CD4-positive, alpha-beta T cell (primary cell): ENCODE measurements around the gene ACP4. TPM values are rescaled to one million over a fixed set of nuclear protein-coding genes. Genes with fewer than 3 reads are reported as not detected.
"Not testable (repeated sequence)": the region's sequence is repeated elsewhere in the genome, so short reads cannot be mapped to it uniquely, and the experiment has no call there.

Source experiments
- ATAC-seq: fragments of 200-7000 bp; cut with Tn5 transposase; one replicate; pipeline ENCODE4 v1.10.0; 2022; ENCODE audit warnings: mild to moderate bottlenecking; ENCODE audit not compliant: poor library complexity
- CTCF ChIA-PET: fragments of 350-600 bp; sonication (Branson Sonifier 250); formaldehyde crosslinking; loops from one replicate; lab custom pipeline; 2021; ENCODE audit warnings: antibody characterized with exemption, inconsistent platforms; lab: Charles Lee
- POLR2A ChIA-PET: fragments of 350-600 bp; sonication (Branson Sonifier 250); formaldehyde crosslinking; loops from one replicate; lab custom pipeline; 2021; ENCODE audit warnings: antibody characterized with exemption, inconsistent platforms; lab: Charles Lee
- DNase-seq, 14 experiments: peaks; one replicate each; pipeline ENCODE4 v3.0.0-alpha.2; 2013 to 2020; ENCODE audit warnings: mixed read lengths in 2 of 14
- H3K27ac ChIP-seq, 2 donors: one replicate each; pipeline versions ENCODE4 v1.5.1 to v1.7.0; 2013; ENCODE audit warnings: low read length in 2 of 2, low read depth in 1 of 2, mild to moderate bottlenecking in 1 of 2
- H3K27me3 ChIP-seq, 2 experiments: 1 replicate in 1 of 2; 2 replicates in 1 of 2; pipeline versions ENCODE4 v1.6.1 to v1.7.0; 2013; ENCODE audit warnings: low read length in 2 of 2, control low read depth in 1 of 2, mild to moderate bottlenecking in 1 of 2, moderate library complexity in 1 of 2; ENCODE audit not compliant: insufficient read depth in 2 of 2, control insufficient read depth in 1 of 2
- H3K36me3 ChIP-seq: one replicate; pipeline ENCODE4 v1.6.1; 2013; ENCODE audit warnings: low read length, control low read depth; ENCODE audit not compliant: insufficient read depth
- H3K4me1 ChIP-seq: one replicate; pipeline ENCODE4 v1.6.1; 2013; ENCODE audit warnings: low read length, control low read depth; ENCODE audit not compliant: insufficient read depth
- H3K4me3 ChIP-seq: one replicate; pipeline ENCODE4 v1.5.1; 2013; ENCODE audit warnings: mild to moderate bottlenecking, low read length, moderate library complexity
- H3K9me3 ChIP-seq, 2 experiments: 1 replicate in 1 of 2; 2 replicates in 1 of 2; pipeline versions ENCODE4 v1.6.1 to v1.7.0; 2013; ENCODE audit warnings: low read length in 2 of 2, mild to moderate bottlenecking in 2 of 2, control low read depth in 1 of 2, moderate library complexity in 1 of 2; ENCODE audit not compliant: control insufficient read depth in 1 of 2, insufficient read depth in 1 of 2
- H3K27ac Mint-ChIP-seq: one replicate; pipeline ENCODE4 v1.8.0; 2020; ENCODE audit warnings: mixed read lengths
- H3K27me3 Mint-ChIP-seq: one replicate; pipeline ENCODE4 v1.8.0; 2021; ENCODE audit warnings: mixed read lengths
- H3K36me3 Mint-ChIP-seq: one replicate; pipeline ENCODE4 v1.8.0; 2021; ENCODE audit warnings: low read depth, mixed read lengths
- H3K4me1 Mint-ChIP-seq: one replicate; pipeline ENCODE4 v1.8.0; 2021; ENCODE audit warnings: low read depth, mixed read lengths
- H3K4me3 Mint-ChIP-seq: one replicate; pipeline ENCODE4 v1.8.0; 2020; ENCODE audit warnings: mild to moderate bottlenecking, mixed read lengths
- H3K9me3 Mint-ChIP-seq: one replicate; pipeline ENCODE4 v1.8.0; 2020; ENCODE audit warnings: mixed read lengths
- CTCF ChIP-seq: fragments of 200-600 bp; IDR thresholded peaks from one replicate; pipeline ENCODE4 v1.8.0; 2022; ENCODE audit warnings: antibody characterized with exemption, mild to moderate bottlenecking
- intact Hi-C, 2 experiments: fragments of 100-400 bp; cut with DNase I in 1 of 2; cut with micrococcal nuclease in 1 of 2; formaldehyde crosslinking; loops; one replicate each; pipeline versions ENCODE4 v1.15.1 to v1.9.0; 2023 to 2025; cut with DNase I, micrococcal nuclease
- total RNA-seq, 174 experiments: library from RNA in 2 of 174; stranded (reverse) in 2 of 174; gene quantifications; one replicate each; pipeline ENCODE4 v1.2.3 and lab custom pipeline; 2021 to 2026

The ACP4 gene
- total RNA-seq, 2 experiments from 2014 or later, result not detected

DNA sequence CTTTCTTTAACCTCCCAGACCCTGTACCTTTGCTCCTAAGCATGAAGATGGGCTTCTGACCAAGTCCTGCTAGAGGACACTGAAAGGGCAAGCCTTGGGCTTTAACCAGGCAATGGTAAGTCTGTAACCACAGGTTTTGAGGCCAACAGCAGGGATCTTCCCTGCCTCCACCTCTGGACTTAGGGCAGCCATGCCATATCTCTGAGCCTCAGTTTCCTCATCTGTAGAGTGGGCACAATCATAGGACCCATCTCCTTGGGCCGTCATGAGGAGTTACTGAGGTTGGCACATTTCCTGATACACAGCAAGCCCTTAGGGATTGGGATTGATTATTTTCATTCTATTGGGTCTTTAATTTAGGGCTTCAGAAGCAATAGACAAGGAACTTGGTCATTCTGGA is 18.6 kb downstream of the ACP4 start:
- Mint-ChIP-seq H3K4me3 (no peak overlapping the region), H3K27me3 (peaks cover 5% of the 10 kb centered on the region), H3K27ac (no peak overlapping the region), H3K36me3 (peaks cover 12% of the 10 kb centered on the region), H3K4me1 (peaks cover 18% of the 10 kb centered on the region), H3K9me3 (no peaks in the 10 kb centered on the region)
- peaks cover 12% of the 10 kb centered on the region for H3K4me1 ChIP-seq
- no peak for TF ChIP-seq CTCF
- no peaks in the 10 kb centered on the region for H3K36me3 ChIP-seq
- no peaks in the 10 kb centered on the region for H3K27me3 ChIP-seq
- ATAC-seq, result no peak
- CTCF ChIA-PET, result no interaction called here
- intact Hi-C loops, result loop anchor here in 1 of 2 experiments (5.0 to 10.0 kb wide), 4 partner anchors 87 to 1724 kb away; partner anchors contain the start of genes CLEC11A, SNRNP70 and SPACA6
- H3K9me3 ChIP-seq, result no peaks in the 10 kb centered on the region
- POLR2A ChIA-PET, result no interaction called here
- H3K4me3 ChIP-seq, result no peak overlapping the region
- no peak overlapping the region for H3K27ac ChIP-seq
- no peak for DNase-seq

DNA sequence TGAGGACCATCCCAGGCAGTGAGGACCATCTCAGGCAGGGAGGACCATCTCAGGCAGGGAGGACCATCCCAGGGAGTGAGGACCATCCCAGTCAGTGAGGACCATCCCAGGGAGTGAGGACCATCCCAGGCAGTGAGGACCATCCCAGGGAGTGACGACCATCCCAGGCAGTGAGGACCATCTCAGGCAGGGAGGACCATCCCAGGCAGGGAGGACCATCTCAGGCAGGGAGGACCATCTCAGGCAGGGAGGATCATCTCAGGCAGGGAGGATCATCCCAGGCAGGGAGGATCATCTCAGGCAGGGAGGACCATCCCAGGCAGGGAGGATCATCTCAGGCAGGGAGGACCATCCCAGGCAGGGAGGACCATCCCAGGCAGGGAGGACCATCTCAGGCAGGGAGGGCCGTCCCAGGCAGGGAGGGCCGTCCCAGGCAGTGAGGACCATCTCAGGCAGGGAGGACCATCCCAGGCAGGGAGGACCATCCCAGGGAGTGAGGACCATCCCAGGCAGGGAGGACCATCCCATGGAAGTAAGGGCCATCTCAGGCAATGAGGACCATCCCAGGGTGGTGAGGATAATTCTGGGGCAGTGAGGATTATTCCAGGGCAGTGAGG is 21.5 kb downstream of the ACP4 start:
- CTCF ChIA-PET, H3K36me3 ChIP-seq, H3K4me1 ChIP-seq, H3K27ac Mint-ChIP-seq, H3K9me3 ChIP-seq, ATAC-seq, H3K27me3 ChIP-seq, H3K4me1 Mint-ChIP-seq, H3K9me3 Mint-ChIP-seq, H3K4me3 ChIP-seq, H3K4me3 Mint-ChIP-seq, POLR2A ChIA-PET, H3K27ac ChIP-seq, intact Hi-C loops, DNase-seq, H3K36me3 Mint-ChIP-seq: not testable (repeated sequence)
- H3K27me3 Mint-ChIP-seq, result peaks cover 30% of the 10 kb centered on the region

- Histone ChIP-seq H3K9me3 (no peaks in the 10 kb centered on the region), H3K4me3 (no peak overlapping the region), H3K27me3 (peaks cover 9 to 13% of the 10 kb centered on the region in 2 experiments), H3K36me3 (no peaks in the 10 kb centered on the region), H3K27ac (no peak overlapping the region), H3K4me1 (no peaks in the 10 kb centered on the region)
- H3K27me3 Mint-ChIP-seq, result peaks cover 37% of the 10 kb centered on the region
- ATAC-seq (no peak), DNase-seq (no peak)
- ChIA-PET CTCF (no interaction called here), POLR2A (no interaction called here)
- TF ChIP-seq CTCF, result no peak
- H3K4me1 Mint-ChIP-seq, result no peaks in the 10 kb centered on the region
- no peaks in the 10 kb centered on the region for H3K36me3 Mint-ChIP-seq
- no peak overlapping the region for H3K4me3 Mint-ChIP-seq
- H3K9me3 Mint-ChIP-seq, result no peaks in the 10 kb centered on the region
- no peak overlapping the region for H3K27ac Mint-ChIP-seq
- intact Hi-C loops, result no loop called here
Measured at GRCh38 chr19:50812474-50812873, 22.3 kb downstream of the ACP4 start.

GRCh38 chr19:50814883-50815282 is 24.7 kb downstream of the ACP4 start:
- Mint-ChIP-seq H3K27ac (no peak overlapping the region), H3K4me3 (no peak overlapping the region), H3K4me1 (peaks cover 10% of the 10 kb centered on the region), H3K9me3 (no peaks in the 10 kb centered on the region), H3K27me3 (peaks cover 62% of the 10 kb centered on the region), H3K36me3 (no peaks in the 10 kb centered on the region)
- H3K27ac ChIP-seq, result no peak overlapping the region
- peaks cover 0 to 22% of the 10 kb centered on the region in 2 experiments for H3K9me3 ChIP-seq
- no peaks in the 10 kb centered on the region for H3K36me3 ChIP-seq
- H3K4me1 ChIP-seq, result peaks cover 16% of the 10 kb centered on the region
- H3K27me3 ChIP-seq, result peaks cover 31 to 36% of the 10 kb centered on the region in 2 experiments
- no peak for TF ChIP-seq CTCF
- intact Hi-C loops, result no loop called here
- no peak for DNase-seq
- POLR2A ChIA-PET, result no interaction called here
- ATAC-seq, result no peak
- CTCF ChIA-PET, result no interaction called here
- H3K4me3 ChIP-seq, result no peak overlapping the region
